GM19467 (cell line): ENCODE data around the gene KIAA1217.
"Not testable (repeated sequence)": the region's sequence is repeated elsewhere in the genome, so short reads cannot be mapped to it uniquely, and the experiment has no call there.

Experiments used
- ATAC-seq: cut with Tn5 transposase; IDR thresholded peaks from one replicate; pipeline ENCODE4 v1.9.1; 2021; ENCODE audit warnings: mild to moderate bottlenecking, moderate library complexity; ENCODE audit not compliant: unreplicated experiment

The KIAA1217 gene

DNA sequence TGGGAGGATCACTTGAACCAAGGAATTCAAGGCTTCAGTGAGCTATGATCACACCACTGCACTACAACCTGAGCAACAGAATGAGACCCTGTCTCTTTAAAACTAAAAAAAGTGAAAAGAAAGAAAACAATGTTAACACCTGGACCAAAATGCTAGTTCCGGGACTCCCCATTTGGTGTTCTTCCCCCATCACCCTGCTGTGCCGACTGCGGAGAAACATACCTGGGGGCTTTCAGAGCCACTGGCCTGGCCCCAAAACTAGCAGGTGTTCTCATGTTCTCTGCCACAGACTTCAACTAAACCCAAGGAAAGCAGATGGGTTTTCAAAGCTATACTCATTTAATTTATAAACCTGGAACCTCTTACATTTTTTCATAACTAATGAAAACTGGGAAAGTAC lies 250.9 kb downstream of the KIAA1217 start:
- no peak for ATAC-seq

DNA sequence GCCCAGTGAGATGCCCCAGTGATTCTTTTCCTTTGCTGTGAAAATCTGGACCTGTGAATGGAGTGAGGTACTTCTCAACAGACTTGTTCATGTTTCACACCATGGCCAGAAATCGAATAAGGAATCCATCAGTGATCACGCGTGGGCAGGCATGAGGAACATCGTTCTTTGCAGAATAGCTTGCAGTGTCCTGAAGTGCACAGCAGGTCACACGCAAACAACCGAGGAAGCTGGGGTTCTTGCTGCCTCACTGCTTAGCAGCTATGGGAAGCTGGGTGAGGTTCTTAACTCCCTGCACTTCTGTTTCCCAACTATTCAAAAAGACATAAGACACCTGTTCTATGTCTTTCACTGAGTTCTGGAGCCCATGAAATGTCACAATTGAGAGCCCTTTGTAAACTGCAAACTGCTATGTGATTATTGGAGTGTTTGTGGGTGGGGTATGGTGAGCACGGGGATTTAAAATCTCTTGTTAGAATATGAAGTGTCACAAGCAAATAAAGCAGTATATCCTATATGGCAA lies 253.4 kb downstream of the KIAA1217 start:
- ATAC-seq, result no peak

- ATAC-seq, result no peak
Measured at GRCh38 chr10:24462889-24463552, 254.1 kb downstream of the KIAA1217 start.

DNA sequence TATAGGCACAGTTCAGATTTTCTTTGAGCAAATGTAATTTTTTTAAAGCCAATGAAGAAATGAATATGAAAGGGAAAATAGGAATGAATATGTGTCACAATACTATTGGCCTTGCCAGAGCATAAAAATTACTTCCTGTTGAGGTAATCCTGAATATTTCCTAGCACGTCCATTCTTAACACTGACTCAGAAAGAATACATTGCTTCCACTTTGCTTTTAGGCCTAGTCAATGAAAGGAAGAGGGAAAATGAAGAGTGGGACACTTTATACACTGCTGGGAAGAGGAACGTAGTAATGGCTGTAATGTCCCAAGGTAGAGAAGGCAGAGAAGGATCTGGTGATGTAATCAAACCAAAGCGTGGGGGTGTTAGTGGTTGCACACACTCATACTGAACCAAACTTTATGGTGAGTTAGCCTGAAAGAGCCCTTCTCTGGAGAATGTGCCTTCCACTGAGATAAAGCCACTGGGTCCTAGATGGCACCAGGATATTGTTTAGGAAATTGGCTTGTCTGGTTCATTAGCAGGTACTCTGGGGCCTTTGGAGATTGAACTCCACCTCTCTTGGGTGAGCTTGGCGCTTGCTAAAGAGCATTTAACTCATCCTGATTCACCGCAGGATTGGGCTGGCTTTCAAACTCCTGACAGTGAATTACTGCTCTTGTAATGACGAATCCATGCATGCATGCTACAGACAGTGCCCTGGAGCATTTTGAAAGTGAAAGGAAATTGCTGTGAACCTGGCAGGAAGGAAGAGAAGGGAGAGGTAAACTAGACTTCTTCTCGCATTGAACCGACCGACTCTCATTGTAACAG lies 254.9 kb downstream of the KIAA1217 start:
- no peak for ATAC-seq

DNA sequence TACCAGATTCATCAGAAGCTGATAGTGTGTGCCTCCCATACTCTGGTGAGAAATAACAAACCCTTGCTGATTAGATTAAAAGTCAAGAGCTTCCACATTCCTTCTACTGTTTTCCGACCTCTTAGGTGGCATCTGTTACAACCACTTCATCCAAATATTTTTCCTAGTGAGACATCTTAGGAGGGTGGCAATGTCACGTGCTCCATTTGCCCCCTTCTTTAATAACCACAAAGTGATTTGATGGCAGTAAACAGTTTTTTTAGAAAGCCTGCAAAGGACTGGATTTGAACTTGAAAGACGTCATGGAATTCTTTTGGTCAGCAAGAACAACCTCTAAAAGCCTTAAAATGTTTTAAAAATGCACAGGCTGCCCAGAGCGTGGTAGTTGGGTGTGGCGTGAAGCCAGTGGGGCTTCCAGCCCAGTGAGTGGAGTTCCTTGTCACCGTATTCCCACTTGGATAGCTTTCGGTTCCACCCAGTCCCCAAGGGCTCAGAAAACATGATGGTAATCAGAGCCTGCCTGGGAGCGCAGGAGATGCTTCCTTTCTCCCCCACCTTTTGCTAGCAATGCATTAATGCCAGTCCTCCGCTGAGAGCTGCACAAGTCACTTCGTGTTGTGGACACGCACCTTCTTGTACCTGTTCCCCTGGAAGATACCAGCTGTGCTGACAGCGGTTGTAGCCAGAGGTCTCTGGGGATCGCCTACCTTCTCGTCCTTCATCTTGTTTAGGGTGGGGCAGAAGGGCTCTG lies 256.4 kb downstream of the KIAA1217 start:
- ATAC-seq, result no peak

DNA sequence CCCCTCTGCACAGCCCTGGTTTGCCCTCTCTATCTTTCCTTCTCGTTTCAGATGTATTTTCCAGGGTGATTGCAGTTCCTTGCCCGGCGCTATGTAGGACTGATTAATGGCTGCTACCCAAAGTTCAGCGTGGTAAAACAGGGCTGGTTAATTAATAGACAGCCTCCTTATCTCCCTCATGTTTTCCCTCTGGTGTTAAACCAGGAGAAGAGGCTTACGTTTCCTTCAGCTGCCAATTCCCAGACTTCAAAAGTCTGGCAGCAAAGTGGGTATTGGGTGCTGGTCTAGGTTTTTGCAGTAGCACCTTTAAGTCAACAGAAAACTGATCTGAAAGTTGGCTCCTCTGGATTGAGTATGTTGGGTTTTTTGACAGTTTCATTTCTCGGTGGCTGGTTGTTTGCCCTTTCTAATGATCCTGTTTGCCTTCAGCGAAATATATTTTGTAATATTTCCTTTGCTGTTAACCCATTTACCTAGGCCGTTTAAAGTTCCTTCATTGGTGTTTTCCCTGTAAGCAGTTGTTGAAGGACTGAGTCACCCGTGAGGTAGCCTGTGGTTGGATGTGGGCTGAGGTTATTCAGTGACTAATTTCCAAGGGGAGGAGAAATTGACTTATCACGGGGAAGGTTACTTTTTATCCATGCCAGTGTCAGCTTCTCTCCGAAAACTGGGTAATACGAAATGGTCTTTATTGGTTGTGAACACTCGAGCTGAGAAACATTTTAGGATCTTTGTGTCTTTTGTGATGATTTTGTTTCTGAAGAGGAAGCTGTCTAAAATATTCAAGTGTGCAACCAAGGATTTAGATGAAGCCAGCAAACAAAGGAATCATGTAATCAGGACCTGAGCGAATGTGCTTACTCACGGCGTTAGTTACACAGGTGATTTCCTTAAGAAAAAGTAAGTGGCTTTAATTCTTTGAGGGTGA lies 257.2 kb downstream of the KIAA1217 start:
- peak; percentile 50 for ATAC-seq

GRCh38 chr10:24467136-24467535 lies 258.2 kb downstream of the KIAA1217 start:
- ATAC-seq, result no peak

DNA sequence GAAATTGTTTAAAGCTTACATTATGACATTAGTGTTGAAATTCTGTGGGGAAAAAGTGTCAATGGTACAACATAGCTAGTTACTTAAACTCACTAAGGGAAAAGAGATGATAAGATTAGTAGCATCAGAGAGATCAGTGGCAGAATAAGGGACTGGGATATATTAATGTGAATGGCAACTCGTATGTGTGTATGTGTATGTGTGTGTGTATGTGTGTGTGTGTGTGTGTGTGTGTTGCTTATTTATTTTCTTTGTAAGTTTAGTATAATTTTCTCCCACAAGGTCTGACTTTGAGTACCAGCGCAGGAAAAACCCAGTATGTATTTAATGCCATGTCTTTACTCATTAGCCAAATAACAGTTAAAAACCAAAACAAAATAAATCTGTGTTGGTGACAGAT lies 258.7 kb downstream of the KIAA1217 start:
- ATAC-seq, result no peak

- no peak for ATAC-seq
Measured at GRCh38 chr10:24468281-24468751, 259.4 kb downstream of the KIAA1217 start.

GRCh38 chr10:24469993-24470392 lies 261.1 kb downstream of the KIAA1217 start:
- ATAC-seq, result no peak

- ATAC-seq, result no peak
Measured at GRCh38 chr10:24475598-24475997, 266.7 kb downstream of the KIAA1217 start.

DNA sequence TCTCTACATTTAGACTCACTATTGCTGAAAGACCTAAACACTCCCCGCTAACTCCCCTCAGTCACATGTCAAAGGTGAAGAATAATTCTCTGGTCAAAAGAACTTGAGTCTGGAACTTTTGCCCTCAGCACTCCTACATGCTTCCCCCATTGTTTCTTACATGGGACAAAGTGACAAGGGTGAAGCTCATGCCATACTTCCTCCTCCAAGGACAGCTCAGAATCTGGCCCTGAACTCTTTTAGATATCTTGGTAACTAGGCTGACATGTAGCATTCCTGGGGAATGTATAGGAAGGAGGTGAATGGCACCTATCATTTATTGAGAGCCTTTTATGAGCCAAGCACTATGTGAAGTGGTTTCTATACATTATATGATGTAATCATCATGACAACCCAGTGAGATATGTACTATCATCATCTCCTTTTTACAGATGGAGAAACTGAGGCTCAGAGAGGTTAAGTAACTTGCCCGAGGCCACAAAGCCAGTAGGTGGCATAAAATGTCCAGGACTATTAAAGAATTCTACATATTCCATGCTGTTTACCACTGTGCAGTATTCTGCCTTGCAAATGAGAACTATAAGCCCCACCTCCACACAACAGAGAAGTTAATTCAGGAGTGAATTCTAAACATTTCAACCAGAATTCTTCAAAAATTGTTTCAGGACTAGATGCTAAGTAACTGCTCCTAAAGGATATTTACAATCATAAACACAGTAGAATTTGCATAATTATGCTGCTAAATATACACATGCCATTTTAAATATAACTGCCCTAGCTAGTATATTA lies 268.2 kb downstream of the KIAA1217 start:
- no peak for ATAC-seq

DNA sequence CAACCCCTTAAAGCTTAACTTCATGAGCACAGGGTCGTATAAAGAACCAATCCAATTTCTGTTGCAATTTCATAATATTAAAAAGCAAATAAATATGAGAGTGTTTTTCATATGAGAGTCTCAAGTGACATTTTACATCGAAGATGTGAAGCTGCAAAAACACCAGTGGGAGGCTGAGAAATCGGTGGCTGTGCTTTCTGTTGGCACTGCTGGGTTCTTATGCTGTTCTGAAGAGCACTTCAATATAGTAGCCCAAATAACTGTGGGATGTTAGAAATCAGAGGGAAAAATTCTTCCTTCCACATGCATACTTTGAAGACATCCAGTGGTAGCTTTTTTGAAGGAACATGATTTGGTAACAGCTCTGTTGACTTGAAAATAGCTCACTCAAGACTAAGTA lies 269.0 kb downstream of the KIAA1217 start:
- ATAC-seq, result no peak

GRCh38 chr10:24479806-24480205 lies 270.9 kb downstream of the KIAA1217 start:
- ATAC-seq, result no peak

GRCh38 chr10:24480447-24480846 lies 271.5 kb downstream of the KIAA1217 start:
- ATAC-seq, result no peak

DNA sequence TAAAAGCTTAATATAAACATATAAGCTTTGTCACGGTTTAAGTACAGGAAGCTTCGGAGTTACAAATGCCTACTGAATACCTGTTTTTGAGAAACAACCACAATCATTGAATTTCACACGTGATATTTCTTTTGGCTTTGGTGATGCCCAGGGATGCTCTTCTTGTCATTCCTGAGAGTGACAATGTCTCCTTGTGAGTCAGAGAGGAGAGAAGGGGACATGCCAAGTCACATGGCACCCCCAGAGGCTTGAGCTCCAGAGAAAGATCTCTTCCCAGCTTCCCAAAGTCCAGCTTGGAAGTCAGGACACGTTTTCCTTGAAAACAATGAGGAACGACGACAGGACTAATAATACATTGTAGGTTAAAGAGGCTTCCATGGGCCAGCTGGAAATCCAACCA lies 272.3 kb downstream of the KIAA1217 start:
- ATAC-seq, result no peak

DNA sequence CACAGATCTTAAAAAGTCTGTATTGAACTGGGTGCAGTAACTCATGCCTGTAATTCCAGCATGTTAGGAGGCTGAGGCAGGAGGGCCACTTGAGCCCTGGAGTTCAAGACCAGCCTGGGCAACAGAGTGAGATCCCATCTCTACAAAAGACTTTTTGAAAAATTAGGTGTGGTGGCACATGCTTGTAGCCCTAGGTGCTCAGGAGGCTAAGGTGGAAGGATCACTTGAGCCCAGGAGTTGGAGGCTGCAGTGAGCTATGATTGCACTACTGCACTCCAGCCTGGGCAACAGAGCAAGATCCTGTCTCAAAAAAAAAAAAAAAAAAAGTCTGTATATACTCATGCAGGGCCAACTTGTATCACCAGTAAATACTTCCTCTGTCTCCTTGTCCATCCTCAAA lies 273.8 kb downstream of the KIAA1217 start:
- not testable (repeated sequence) for ATAC-seq

GRCh38 chr10:24483701-24484100 lies 274.8 kb downstream of the KIAA1217 start:
- no peak for ATAC-seq

- ATAC-seq, result no peak
Measured at GRCh38 chr10:24484771-24485170, 275.8 kb downstream of the KIAA1217 start.
